ENCODE results near the gene MPP4. TPM values are rescaled to one million over a fixed set of nuclear protein-coding genes. Genes with fewer than 3 reads are reported as not detected.

MPP4 gene
- total RNA-seq, 1 experiment from 2014 or later: not detected

- H3K23ac ChIP-seq (ENCODE audit: insufficient read length, low read depth, low read length): no peak overlapping the region
- 100% methylated on average over 1 of the region's 39 CpGs for WGBS (ENCODE audit: extremely low coverage, insufficient read length, low lambda C conversion rate)
- no peak overlapping the region for H2BK5ac ChIP-seq (ENCODE audit: insufficient read length, low read length)
- H4K8ac ChIP-seq (replicated peaks; ENCODE audit: insufficient read length, low read depth, low read length): no peak overlapping the region
- H2BK120ac ChIP-seq (ENCODE audit: low read depth, low read length, poor library complexity, severe bottlenecking): no peak overlapping the region
- H4K20me1 ChIP-seq (ENCODE audit: control insufficient read depth, insufficient read depth, insufficient read length): no peaks in the 10 kb centered on the region
- Mint-ChIP-seq H3K9me3 (no peaks in the 10 kb centered on the region; a peak in 1 of 5 replicates), H3K4me3 (no peak overlapping the region), H3K27ac (no peak overlapping the region), H3K27me3 (ENCODE audit: low read depth) (peaks cover 2% of the 10 kb centered on the region), H3K4me1 (no peaks in the 10 kb centered on the region), H3K36me3 (ENCODE audit: insufficient read depth in 1 of 3, low read depth in 3 of 3) (peaks cover 0 to 5% (median 4%) of the 10 kb centered on the region in 3 experiments; a peak in 4 of 7 replicates)
- H3K27me3 ChIP-seq (ENCODE audit: insufficient read depth, low read length): no peaks in the 10 kb centered on the region
- no peak overlapping the region for H4K91ac ChIP-seq (ENCODE audit: insufficient read length, low read depth, low read length)
- H3K27ac ChIP-seq (ENCODE audit: insufficient read length, low read depth, low read length): no peak overlapping the region
- no peak overlapping the region for H4K5ac ChIP-seq (ENCODE audit: insufficient read length, low read depth, low read length)
- no peak overlapping the region for H2BK15ac ChIP-seq (ENCODE audit: low read depth, low read length)
- H3T11ph ChIP-seq (ENCODE audit: low read length): no peak overlapping the region
- no peak overlapping the region; the same call in 1 of the 2 replicates for H3K14ac ChIP-seq (ENCODE audit: insufficient read depth, low read length)
- DNase-seq: peak; percentile 56
- H2AK5ac ChIP-seq (ENCODE audit: insufficient read length, low read length): no peak overlapping the region
- no peak overlapping the region for H3K4me2 ChIP-seq (ENCODE audit: insufficient read depth, insufficient read length, low read length)
- no peak overlapping the region for H3K4ac ChIP-seq (ENCODE audit: low read depth, low read length)
- H2BK12ac ChIP-seq (ENCODE audit: insufficient read length, low read depth, low read length): no peak overlapping the region
- no peaks in the 10 kb centered on the region for H3K9me3 ChIP-seq (ENCODE audit: control insufficient read depth, low read depth, low read length)
- no peaks in the 10 kb centered on the region for H3K4me1 ChIP-seq (ENCODE audit: insufficient read depth, low read length)
- H3K23me2 ChIP-seq (ENCODE audit: insufficient read length, low read depth, low read length, poor library complexity, severe bottlenecking): no peaks in the 10 kb centered on the region
- H3K9ac ChIP-seq (ENCODE audit: extremely low read depth, insufficient read length, low read length): no peak overlapping the region
- no peaks in the 10 kb centered on the region for H3K79me2 ChIP-seq (ENCODE audit: insufficient read depth, low read length)
- TF ChIP-seq CTCF (conservative IDR thresholded peaks at IDR 0.05): no peak
- H3K79me1 ChIP-seq (ENCODE audit: insufficient read depth, low read depth, low read length, poor library complexity, severe bottlenecking): no peaks in the 10 kb centered on the region
- no peak overlapping the region for H2AFZ ChIP-seq (ENCODE audit: low read length)
- H2BK20ac ChIP-seq (ENCODE audit: low read depth, low read length, poor library complexity, severe bottlenecking): no peak overlapping the region
- no peak overlapping the region for H3K56ac ChIP-seq (ENCODE audit: insufficient read length, low read depth, low read length)
- H3K18ac ChIP-seq (ENCODE audit: insufficient read length, low read depth, low read length): no peak overlapping the region
Measured at GRCh38 chr2:201618744-201619662, 79.4 kb downstream of the MPP4 start.
